ENCODE data around the gene LHPP. TPM values are rescaled to one million over a fixed set of nuclear protein-coding genes. Genes with fewer than 3 reads are reported as not detected.
"Not testable (repeated sequence)": the region's sequence is repeated elsewhere in the genome, so short reads cannot be mapped to it uniquely, and the experiment has no call there.

The LHPP gene
- total RNA-seq, 1 experiment from 2014 or later = 3.7 TPM

DNA sequence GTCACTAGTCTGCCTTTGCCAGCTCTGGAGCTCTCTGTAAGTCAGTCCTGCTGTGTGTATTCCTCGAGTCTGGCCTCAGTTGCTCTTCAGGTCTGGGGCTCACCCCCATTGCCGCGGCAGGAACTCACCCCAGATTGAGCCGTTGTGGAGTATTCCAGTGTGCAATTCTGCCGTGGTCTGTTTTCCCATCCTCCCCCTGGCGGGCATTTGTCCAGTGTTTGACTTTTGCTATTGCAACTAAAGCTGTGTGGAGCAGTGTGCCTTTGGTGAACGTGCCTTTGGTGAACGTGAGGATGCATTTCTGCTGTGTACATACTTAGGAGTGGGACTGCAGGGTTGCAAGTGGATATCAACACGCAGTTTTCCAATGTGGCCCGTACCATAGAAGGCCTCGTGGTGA, 148.1 kb downstream of the LHPP start:
- Mint-ChIP-seq H3K27ac (ENCODE audit: low read depth, unreplicated experiment) (no peak overlapping the region), H3K27me3 (ENCODE audit: insufficient read depth, unreplicated experiment) (no peaks in the 10 kb centered on the region)
- POLR2A ChIA-PET = no interaction called here

DNA sequence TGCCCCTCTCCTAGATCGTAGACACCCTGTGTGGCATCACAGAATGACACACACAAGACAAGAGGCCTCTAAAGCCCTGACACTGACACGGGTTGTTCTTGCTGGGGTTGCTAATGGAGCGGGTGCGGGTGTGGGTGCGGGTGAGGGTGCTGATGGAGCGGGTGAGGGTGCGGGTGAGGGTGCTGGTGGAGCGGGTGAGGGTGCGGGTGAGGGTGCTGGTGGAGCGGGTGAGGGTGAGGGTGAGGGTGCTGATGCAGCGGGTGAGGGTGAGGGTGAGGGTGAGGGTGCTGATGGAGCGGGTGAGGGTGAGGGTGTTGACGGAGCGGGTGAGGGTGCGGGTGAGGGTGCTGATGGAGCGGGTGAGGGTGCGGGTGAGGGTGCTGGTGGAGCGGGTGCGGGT, 148.6 kb downstream of the LHPP start:
- H3K27ac Mint-ChIP-seq (ENCODE audit: low read depth, unreplicated experiment); H3K4me1 Mint-ChIP-seq (ENCODE audit: insufficient read depth, unreplicated experiment); DNase-seq (ENCODE audit: unreplicated experiment); H3K36me3 Mint-ChIP-seq (ENCODE audit: insufficient read depth, unreplicated experiment); intact Hi-C loops (cut with micrococcal nuclease); H3K4me3 Mint-ChIP-seq (ENCODE audit: unreplicated experiment); BruUV-seq (replicated peaks); H3K9me3 Mint-ChIP-seq (ENCODE audit: unreplicated experiment); CTCF ChIA-PET; H3K27me3 Mint-ChIP-seq (ENCODE audit: insufficient read depth, unreplicated experiment); POLR2A ChIA-PET: not testable (repeated sequence)

More for the DNA sequence above, 148.1 kb downstream of the LHPP start:
- Mint-ChIP-seq H3K36me3 (ENCODE audit: insufficient read depth, unreplicated experiment) (peaks cover 6% of the 10 kb centered on the region), H3K4me1 (ENCODE audit: insufficient read depth, unreplicated experiment) (no peaks in the 10 kb centered on the region), H3K4me3 (ENCODE audit: unreplicated experiment) (no peak overlapping the region), H3K9me3 (ENCODE audit: unreplicated experiment) (no peaks in the 10 kb centered on the region)
- DNase-seq (ENCODE audit: unreplicated experiment) = no peak
- TF ChIP-seq, protein P1, sequence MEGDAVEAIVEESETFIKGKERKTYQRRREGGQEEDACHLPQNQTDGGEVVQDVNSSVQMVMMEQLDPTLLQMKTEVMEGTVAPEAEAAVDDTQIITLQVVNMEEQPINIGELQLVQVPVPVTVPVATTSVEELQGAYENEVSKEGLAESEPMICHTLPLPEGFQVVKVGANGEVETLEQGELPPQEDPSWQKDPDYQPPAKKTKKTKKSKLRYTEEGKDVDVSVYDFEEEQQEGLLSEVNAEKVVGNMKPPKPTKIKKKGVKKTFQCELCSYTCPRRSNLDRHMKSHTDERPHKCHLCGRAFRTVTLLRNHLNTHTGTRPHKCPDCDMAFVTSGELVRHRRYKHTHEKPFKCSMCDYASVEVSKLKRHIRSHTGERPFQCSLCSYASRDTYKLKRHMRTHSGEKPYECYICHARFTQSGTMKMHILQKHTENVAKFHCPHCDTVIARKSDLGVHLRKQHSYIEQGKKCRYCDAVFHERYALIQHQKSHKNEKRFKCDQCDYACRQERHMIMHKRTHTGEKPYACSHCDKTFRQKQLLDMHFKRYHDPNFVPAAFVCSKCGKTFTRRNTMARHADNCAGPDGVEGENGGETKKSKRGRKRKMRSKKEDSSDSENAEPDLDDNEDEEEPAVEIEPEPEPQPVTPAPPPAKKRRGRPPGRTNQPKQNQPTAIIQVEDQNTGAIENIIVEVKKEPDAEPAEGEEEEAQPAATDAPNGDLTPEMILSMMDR (IDR thresholded peaks at IDR 0.05; ENCODE audit: unreplicated experiment) = no peak
- CTCF ChIA-PET = no interaction called here
- intact Hi-C loops (cut with micrococcal nuclease) = no loop called here
- no TSS peak for BruUV-seq (replicated peaks)

DNA sequence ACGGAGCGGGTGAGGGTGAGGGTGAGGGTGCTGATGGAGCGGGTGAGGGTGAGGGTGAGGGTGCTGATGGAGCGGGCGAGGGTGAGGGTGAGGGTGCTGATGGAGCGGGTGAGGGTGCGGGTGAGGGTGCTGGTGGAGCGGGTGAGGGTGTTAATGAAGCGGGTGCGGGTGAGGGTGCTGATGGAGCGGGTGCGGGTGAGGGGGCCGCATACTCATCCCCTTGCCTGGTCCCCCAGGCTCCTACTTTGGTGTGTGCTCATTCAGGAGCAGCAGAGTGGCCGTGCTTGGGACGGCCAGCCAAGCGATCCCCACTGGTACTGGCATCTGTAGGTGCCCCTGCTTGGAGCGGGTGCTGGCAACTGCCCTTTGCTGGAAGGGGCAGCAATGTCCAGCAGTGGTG, 149.2 kb downstream of the LHPP start:
- H3K27me3 Mint-ChIP-seq (ENCODE audit: insufficient read depth, unreplicated experiment); POLR2A ChIA-PET; CTCF ChIA-PET; H3K4me3 Mint-ChIP-seq (ENCODE audit: unreplicated experiment); intact Hi-C loops (cut with micrococcal nuclease); H3K4me1 Mint-ChIP-seq (ENCODE audit: insufficient read depth, unreplicated experiment); H3K27ac Mint-ChIP-seq (ENCODE audit: low read depth, unreplicated experiment); DNase-seq (ENCODE audit: unreplicated experiment); H3K9me3 Mint-ChIP-seq (ENCODE audit: unreplicated experiment); H3K36me3 Mint-ChIP-seq (ENCODE audit: insufficient read depth, unreplicated experiment); BruUV-seq (replicated peaks): not testable (repeated sequence)

DNA sequence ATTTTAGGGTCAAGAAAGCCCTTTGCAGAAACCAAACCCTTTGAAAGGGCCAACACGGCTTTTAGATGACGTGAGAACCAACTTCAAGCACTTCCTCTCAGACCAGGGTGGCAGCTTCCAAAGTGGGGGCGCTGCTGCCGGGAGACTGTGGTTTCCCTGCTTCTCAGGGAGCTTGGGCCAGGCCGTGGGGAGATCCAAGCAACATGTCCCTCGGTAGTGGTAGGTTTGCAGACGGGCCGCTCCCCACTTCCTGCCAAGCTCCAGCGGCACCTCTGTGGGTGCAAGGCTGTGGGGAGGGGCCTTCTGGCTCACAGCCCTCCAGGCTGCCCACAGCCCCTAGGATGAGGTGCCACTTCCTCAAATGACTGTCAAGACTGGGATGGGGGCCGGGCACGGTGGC, 150.1 kb downstream of the LHPP start:
- intact Hi-C loops (cut with micrococcal nuclease) = no loop called here
- no peaks in the 10 kb centered on the region for H3K4me1 Mint-ChIP-seq (ENCODE audit: insufficient read depth, unreplicated experiment)
- BruUV-seq (replicated peaks) = no TSS peak
- TF ChIP-seq, protein P1 (IDR thresholded peaks at IDR 0.05; ENCODE audit: unreplicated experiment) = no peak
- H3K9me3 Mint-ChIP-seq (ENCODE audit: unreplicated experiment) = no peaks in the 10 kb centered on the region
- H3K4me3 Mint-ChIP-seq (ENCODE audit: unreplicated experiment) = no peak overlapping the region
- peaks cover 14% of the 10 kb centered on the region for H3K36me3 Mint-ChIP-seq (ENCODE audit: insufficient read depth, unreplicated experiment)
- ChIA-PET CTCF (interaction anchor here (0.6 kb wide), 1 partner anchor 212 kb away, joined by 3 read pairs; no protein-coding TSS in a partner anchor), POLR2A (no interaction called here)
- DNase-seq (ENCODE audit: unreplicated experiment) = no peak
- H3K27me3 Mint-ChIP-seq (ENCODE audit: insufficient read depth, unreplicated experiment) = no peaks in the 10 kb centered on the region
- H3K27ac Mint-ChIP-seq (ENCODE audit: low read depth, unreplicated experiment) = no peak overlapping the region

DNA sequence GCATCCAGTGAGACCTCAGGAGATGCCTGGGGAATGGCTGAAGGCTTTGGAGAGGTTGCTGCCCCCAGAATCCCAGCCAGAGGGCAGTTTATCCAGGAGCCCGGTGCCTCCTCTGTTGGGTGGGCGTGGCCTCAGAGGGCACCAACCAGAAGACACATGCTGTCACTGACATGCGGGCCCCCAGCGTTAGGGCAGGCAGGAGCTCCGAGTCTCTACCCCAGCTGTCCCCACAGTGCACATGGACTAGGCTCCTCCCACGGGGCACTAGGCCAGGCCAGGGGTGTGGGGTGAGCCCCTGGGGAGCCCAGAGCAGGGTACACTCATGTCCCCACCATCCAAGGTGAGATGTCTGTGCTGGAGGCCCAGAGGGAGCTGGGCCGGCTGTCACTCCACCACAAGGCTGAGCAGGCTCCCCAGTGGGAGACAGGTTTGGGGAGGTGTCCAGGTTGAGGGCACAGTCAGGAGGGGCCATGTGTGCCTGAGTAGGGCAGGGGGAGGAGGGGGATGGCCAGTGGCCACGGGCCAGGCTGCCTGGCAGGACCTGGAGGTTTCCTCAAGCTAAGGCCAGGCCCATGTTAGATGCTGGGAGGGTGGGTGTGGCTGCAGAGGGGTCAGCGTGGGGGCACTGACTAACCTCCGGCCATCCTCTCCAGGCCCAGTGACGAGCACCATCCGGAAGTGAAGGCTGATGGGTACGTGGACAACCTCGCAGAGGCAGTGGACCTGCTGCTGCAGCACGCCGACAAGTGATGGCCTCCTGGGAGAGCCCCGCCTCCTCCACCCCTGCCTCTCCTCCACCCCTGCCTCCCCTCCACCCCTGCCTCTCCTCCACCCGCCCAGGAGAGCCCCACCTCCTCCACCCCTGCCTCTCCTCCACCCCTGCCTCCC, 151.2 kb downstream of the LHPP start:
- BruUV-seq (replicated peaks) = no TSS peak
- peaks cover 23% of the 10 kb centered on the region for H3K36me3 Mint-ChIP-seq (ENCODE audit: insufficient read depth, unreplicated experiment)
- DNase-seq (ENCODE audit: unreplicated experiment) = no peak
- no peaks in the 10 kb centered on the region for H3K27me3 Mint-ChIP-seq (ENCODE audit: insufficient read depth, unreplicated experiment)
- no peak overlapping the region for H3K27ac Mint-ChIP-seq (ENCODE audit: low read depth, unreplicated experiment)
- no peaks in the 10 kb centered on the region for H3K9me3 Mint-ChIP-seq (ENCODE audit: unreplicated experiment)
- POLR2A ChIA-PET = no interaction called here
- TF ChIP-seq, protein P1 (IDR thresholded peaks at IDR 0.05; ENCODE audit: unreplicated experiment) = no peak
- intact Hi-C loops (cut with micrococcal nuclease) = no loop called here
- H3K4me1 Mint-ChIP-seq (ENCODE audit: insufficient read depth, unreplicated experiment) = no peaks in the 10 kb centered on the region
- CTCF ChIA-PET = interaction anchor here (0.6 kb wide), 1 partner anchor 252 kb away, joined by 4 read pairs; no protein-coding TSS in a partner anchor
- no peak overlapping the region for H3K4me3 Mint-ChIP-seq (ENCODE audit: unreplicated experiment)
